GM12878 (cell line): ENCODE results near the gene LZTFL1. TPM values are rescaled to one million over a fixed set of nuclear protein-coding genes. Genes with fewer than 3 reads are reported as not detected.

Experiments used
- BHLHE40 ChIP-seq, 2 experiments: fragments of 450-650 bp in 1 of 2; IDR thresholded peaks; 2 replicates each; pipeline ENCODE4 v1.6.1; 2011 to 2017; ENCODE audit warnings: low read depth in 2 of 2, borderline replicate concordance in 1 of 2, improper control_type of control experiment in 1 of 2, low read length in 1 of 2, mild to moderate bottlenecking in 1 of 2
- CREB1 ChIP-seq: IDR thresholded peaks from 2 replicates; pipeline ENCODE4 v1.6.1; 2012; ENCODE audit warnings: low read depth, mild to moderate bottlenecking, inconsistent platforms
- E2F4 ChIP-seq: IDR thresholded peaks from 2 replicates; pipeline ENCODE4 v1.6.1; 2012; ENCODE audit warnings: low read depth, low read length, improper control_type of control experiment
- NFYA ChIP-seq: IDR thresholded peaks from 2 replicates; pipeline ENCODE4 v1.6.1; 2011; ENCODE audit warnings: low read depth, mild to moderate bottlenecking, low read length, improper control_type of control experiment, borderline replicate concordance
- SIN3A ChIP-seq: IDR thresholded peaks from 2 replicates; pipeline ENCODE4 v1.6.1; 2012; ENCODE audit warnings: low read depth, low read length, improper control_type of control experiment
- STAT3 ChIP-seq: IDR thresholded peaks from 2 replicates; pipeline ENCODE4 v1.6.1; 2011; ENCODE audit warnings: low read depth, low read length, improper control_type of control experiment
- WRNIP1 ChIP-seq: IDR thresholded peaks from 2 replicates; pipeline ENCODE4 v1.6.1; 2011; ENCODE audit warnings: low read depth, low read length, improper control_type of control experiment, borderline replicate concordance
- polyA plus RNA-seq, 11 experiments: library from polyadenylated mRNA; depleted of rRNA in 4 of 11; unstranded in 6 of 11; stranded (reverse) in 5 of 11; fragments of >200 nt; fragmentation: Nextera tagmentation in 4 of 11; fragmentation: Illumina TruSeq in 1 of 11; extraction: Ambion mirVana in 4 of 11; extraction: Trizol in 1 of 11; gene quantifications; 1 replicate in 1 of 11; 2 replicates in 10 of 11; pipeline versions ENCODE4 v1.2.1 to v1.2.3, GENCODE V29; 2011 to 2016; ENCODE audit warnings: inconsistent platforms in 2 of 11, missing spikeins in 2 of 11, low read depth in 1 of 11
- total RNA-seq, 4 experiments: library from RNA; depleted of rRNA in 3 of 4; stranded (reverse); fragments of >200 nt in 3 of 4; fragmentation: Illumina TruSeq in 1 of 4; extraction: Trizol in 1 of 4; gene quantifications; 2 replicates each; pipeline versions ENCODE4 v1.2.1 to v1.2.3, GENCODE V29; 2013 to 2021
- TF ChIP-seq, protein P1 (sequence below): fragments of 450-650 bp; IDR thresholded peaks from 2 replicates; pipeline ENCODE4 v1.6.1; 2018; ENCODE audit warnings: mild to moderate bottlenecking, low read depth, moderate library complexity; ENCODE audit not compliant: partially characterized antibody
- TF ChIP-seq, protein P2 (sequence below): fragments of 450-650 bp; IDR thresholded peaks from 2 replicates; pipeline ENCODE4 v1.6.1; 2017; ENCODE audit warnings: mild to moderate bottlenecking, moderate library complexity
- TF ChIP-seq, protein P3 (sequence below): fragments of 450-650 bp; IDR thresholded peaks from 2 replicates; pipeline ENCODE4 v1.6.1; 2018; ENCODE audit warnings: borderline replicate concordance, mild to moderate bottlenecking; ENCODE audit not compliant: partially characterized antibody
- TF ChIP-seq, protein P4 (sequence below): fragments of 450-650 bp; IDR thresholded peaks from 2 replicates; pipeline ENCODE4 v1.6.1; 2014; ENCODE audit warnings: mild to moderate bottlenecking

The LZTFL1 gene
- total and polyA plus RNA-seq, 10 of the 15 experiments (the other 5 are each of a cell fraction or from before 2014, with no cell fraction given) = 9.8 to 74.1 (median 11.9) TPM

GRCh38 chr3:45790596-45790995 lies 51.3 kb downstream of the LZTFL1 start (continued):
- TF ChIP-seq, protein P1, sequence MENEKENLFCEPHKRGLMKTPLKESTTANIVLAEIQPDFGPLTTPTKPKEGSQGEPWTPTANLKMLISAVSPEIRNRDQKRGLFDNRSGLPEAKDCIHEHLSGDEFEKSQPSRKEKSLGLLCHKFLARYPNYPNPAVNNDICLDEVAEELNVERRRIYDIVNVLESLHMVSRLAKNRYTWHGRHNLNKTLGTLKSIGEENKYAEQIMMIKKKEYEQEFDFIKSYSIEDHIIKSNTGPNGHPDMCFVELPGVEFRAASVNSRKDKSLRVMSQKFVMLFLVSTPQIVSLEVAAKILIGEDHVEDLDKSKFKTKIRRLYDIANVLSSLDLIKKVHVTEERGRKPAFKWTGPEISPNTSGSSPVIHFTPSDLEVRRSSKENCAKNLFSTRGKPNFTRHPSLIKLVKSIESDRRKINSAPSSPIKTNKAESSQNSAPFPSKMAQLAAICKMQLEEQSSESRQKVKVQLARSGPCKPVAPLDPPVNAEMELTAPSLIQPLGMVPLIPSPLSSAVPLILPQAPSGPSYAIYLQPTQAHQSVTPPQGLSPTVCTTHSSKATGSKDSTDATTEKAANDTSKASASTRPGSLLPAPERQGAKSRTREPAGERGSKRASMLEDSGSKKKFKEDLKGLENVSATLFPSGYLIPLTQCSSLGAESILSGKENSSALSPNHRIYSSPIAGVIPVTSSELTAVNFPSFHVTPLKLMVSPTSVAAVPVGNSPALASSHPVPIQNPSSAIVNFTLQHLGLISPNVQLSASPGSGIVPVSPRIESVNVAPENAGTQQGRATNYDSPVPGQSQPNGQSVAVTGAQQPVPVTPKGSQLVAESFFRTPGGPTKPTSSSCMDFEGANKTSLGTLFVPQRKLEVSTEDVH = no peak
- TF ChIP-seq E2F4 (no peak), BHLHE40 (IDR thresholded peaks at IDR 0.05; ENCODE audit: borderline replicate concordance in 1 of 2, low read depth in 2 of 2, low read length in 1 of 2) (no peak), STAT3 (no peak), CREB1 (no peak), NFYA (no peak), SIN3A (no peak), WRNIP1 (no peak)
- TF ChIP-seq, protein P2, sequence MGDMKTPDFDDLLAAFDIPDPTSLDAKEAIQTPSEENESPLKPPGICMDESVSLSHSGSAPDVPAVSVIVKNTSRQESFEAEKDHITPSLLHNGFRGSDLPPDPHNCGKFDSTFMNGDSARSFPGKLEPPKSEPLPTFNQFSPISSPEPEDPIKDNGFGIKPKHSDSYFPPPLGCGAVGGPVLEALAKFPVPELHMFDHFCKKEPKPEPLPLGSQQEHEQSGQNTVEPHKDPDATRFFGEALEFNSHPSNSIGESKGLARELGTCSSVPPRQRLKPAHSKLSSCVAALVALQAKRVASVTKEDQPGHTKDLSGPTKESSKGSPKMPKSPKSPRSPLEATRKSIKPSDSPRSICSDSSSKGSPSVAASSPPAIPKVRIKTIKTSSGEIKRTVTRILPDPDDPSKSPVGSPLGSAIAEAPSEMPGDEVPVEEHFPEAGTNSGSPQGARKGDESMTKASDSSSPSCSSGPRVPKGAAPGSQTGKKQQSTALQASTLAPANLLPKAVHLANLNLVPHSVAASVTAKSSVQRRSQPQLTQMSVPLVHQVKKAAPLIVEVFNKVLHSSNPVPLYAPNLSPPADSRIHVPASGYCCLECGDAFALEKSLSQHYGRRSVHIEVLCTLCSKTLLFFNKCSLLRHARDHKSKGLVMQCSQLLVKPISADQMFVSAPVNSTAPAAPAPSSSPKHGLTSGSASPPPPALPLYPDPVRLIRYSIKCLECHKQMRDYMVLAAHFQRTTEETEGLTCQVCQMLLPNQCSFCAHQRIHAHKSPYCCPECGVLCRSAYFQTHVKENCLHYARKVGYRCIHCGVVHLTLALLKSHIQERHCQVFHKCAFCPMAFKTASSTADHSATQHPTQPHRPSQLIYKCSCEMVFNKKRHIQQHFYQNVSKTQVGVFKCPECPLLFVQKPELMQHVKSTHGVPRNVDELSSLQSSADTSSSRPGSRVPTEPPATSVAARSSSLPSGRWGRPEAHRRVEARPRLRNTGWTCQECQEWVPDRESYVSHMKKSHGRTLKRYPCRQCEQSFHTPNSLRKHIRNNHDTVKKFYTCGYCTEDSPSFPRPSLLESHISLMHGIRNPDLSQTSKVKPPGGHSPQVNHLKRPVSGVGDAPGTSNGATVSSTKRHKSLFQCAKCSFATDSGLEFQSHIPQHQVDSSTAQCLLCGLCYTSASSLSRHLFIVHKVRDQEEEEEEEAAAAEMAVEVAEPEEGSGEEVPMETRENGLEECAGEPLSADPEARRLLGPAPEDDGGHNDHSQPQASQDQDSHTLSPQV = no peak
- TF ChIP-seq, protein P3, sequence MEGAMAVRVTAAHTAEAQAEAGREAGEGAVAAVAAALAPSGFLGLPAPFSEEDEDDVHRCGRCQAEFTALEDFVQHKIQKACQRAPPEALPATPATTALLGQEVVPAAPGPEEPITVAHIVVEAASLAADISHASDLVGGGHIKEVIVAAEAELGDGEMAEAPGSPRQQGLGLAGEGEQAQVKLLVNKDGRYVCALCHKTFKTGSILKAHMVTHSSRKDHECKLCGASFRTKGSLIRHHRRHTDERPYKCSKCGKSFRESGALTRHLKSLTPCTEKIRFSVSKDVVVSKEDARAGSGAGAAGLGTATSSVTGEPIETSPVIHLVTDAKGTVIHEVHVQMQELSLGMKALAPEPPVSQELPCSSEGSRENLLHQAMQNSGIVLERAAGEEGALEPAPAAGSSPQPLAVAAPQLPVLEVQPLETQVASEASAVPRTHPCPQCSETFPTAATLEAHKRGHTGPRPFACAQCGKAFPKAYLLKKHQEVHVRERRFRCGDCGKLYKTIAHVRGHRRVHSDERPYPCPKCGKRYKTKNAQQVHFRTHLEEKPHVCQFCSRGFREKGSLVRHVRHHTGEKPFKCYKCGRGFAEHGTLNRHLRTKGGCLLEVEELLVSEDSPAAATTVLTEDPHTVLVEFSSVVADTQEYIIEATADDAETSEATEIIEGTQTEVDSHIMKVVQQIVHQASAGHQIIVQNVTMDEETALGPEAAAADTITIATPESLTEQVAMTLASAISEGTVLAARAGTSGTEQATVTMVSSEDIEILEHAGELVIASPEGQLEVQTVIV = no peak
- TF ChIP-seq, protein P4, sequence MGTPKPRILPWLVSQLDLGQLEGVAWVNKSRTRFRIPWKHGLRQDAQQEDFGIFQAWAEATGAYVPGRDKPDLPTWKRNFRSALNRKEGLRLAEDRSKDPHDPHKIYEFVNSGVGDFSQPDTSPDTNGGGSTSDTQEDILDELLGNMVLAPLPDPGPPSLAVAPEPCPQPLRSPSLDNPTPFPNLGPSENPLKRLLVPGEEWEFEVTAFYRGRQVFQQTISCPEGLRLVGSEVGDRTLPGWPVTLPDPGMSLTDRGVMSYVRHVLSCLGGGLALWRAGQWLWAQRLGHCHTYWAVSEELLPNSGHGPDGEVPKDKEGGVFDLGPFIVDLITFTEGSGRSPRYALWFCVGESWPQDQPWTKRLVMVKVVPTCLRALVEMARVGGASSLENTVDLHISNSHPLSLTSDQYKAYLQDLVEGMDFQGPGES = no peak
- TF ChIP-seq, all 136 proteins: peak for 0
